ENCODE measurements around the gene SCFD2.

The SCFD2 gene

GRCh38 chr4:52984462-52984881 lies 381.4 kb downstream of the SCFD2 start:
- ATAC-seq (replicated peaks) (no peak), DNase-seq (no peak)
- Mint-ChIP-seq H3K9me3 (no peaks in the 10 kb centered on the region), H3K27me3 (no peaks in the 10 kb centered on the region), H3K4me3 (no peak overlapping the region), H3K27ac (no peak overlapping the region), H3K4me1 (ENCODE audit: low read depth in 2 of 2) (no peaks in the 10 kb centered on the region), H3K36me3 (ENCODE audit: insufficient read depth) (no peaks in the 10 kb centered on the region)

GRCh38 chr4:52983563-52984303 lies 382.1 kb downstream of the SCFD2 start:
- Mint-ChIP-seq H3K9me3 (no peaks in the 10 kb centered on the region), H3K27ac (no peak overlapping the region), H3K4me1 (ENCODE audit: low read depth in 2 of 2) (no peaks in the 10 kb centered on the region), H3K4me3 (no peak overlapping the region), H3K27me3 (no peaks in the 10 kb centered on the region), H3K36me3 (ENCODE audit: insufficient read depth) (no peaks in the 10 kb centered on the region)
- DNase-seq (peak in 2 of 3 experiments; percentile 8 to 22), ATAC-seq (replicated peaks) (no peak)

GRCh38 chr4:52982946-52983340 lies 382.9 kb downstream of the SCFD2 start:
- ATAC-seq (replicated peaks) = no peak
- Mint-ChIP-seq H3K36me3 (ENCODE audit: insufficient read depth) (no peaks in the 10 kb centered on the region), H3K9me3 (no peaks in the 10 kb centered on the region)

GRCh38 chr4:52982255-52982945 lies 383.5 kb downstream of the SCFD2 start:
- H3K4me1 Mint-ChIP-seq (ENCODE audit: low read depth in 2 of 2) = no peaks in the 10 kb centered on the region
- no peak overlapping the region for H3K27ac Mint-ChIP-seq
- no peaks in the 10 kb centered on the region for H3K27me3 Mint-ChIP-seq
- no peak for DNase-seq
- H3K4me3 Mint-ChIP-seq = no peak overlapping the region
- no peak for ATAC-seq (replicated peaks)
- H3K36me3 Mint-ChIP-seq (ENCODE audit: insufficient read depth) = no peaks in the 10 kb centered on the region
- H3K9me3 Mint-ChIP-seq = no peaks in the 10 kb centered on the region

More at GRCh38 chr4:52982946-52983340, 382.9 kb downstream of the SCFD2 start:
- Mint-ChIP-seq H3K27me3 (no peaks in the 10 kb centered on the region), H3K4me1 (ENCODE audit: low read depth in 2 of 2) (no peaks in the 10 kb centered on the region), H3K4me3 (no peak overlapping the region), H3K27ac (no peak overlapping the region)
- DNase-seq = no peak

- ATAC-seq (replicated peaks) = no peak
- Mint-ChIP-seq H3K36me3 (ENCODE audit: insufficient read depth) (no peaks in the 10 kb centered on the region), H3K27ac (no peak overlapping the region)
Measured at GRCh38 chr4:52979821-52980590, 385.9 kb downstream of the SCFD2 start.

GRCh38 chr4:52979020-52979419 lies 386.8 kb downstream of the SCFD2 start:
- ATAC-seq (replicated peaks) = no peak
- H3K4me1 Mint-ChIP-seq (ENCODE audit: low read depth in 2 of 2) = no peaks in the 10 kb centered on the region
- no peak overlapping the region for H3K27ac Mint-ChIP-seq
- no peaks in the 10 kb centered on the region for H3K9me3 Mint-ChIP-seq
- no peaks in the 10 kb centered on the region for H3K36me3 Mint-ChIP-seq (ENCODE audit: insufficient read depth)
- H3K4me3 Mint-ChIP-seq = no peak overlapping the region
- no peaks in the 10 kb centered on the region for H3K27me3 Mint-ChIP-seq
- DNase-seq = no peak

More at GRCh38 chr4:52979821-52980590, 385.9 kb downstream of the SCFD2 start:
- Mint-ChIP-seq H3K27me3 (no peaks in the 10 kb centered on the region), H3K4me1 (ENCODE audit: low read depth in 2 of 2) (no peaks in the 10 kb centered on the region), H3K9me3 (no peaks in the 10 kb centered on the region), H3K4me3 (no peak overlapping the region)
- no peak for DNase-seq

GRCh38 chr4:52977252-52977651 lies 388.6 kb downstream of the SCFD2 start:
- no peak overlapping the region for H3K27ac Mint-ChIP-seq
- ATAC-seq (replicated peaks) (no peak), DNase-seq (no peak)
- no peaks in the 10 kb centered on the region for H3K36me3 Mint-ChIP-seq (ENCODE audit: insufficient read depth)
- H3K4me1 Mint-ChIP-seq (ENCODE audit: low read depth in 2 of 2) = no peaks in the 10 kb centered on the region
- no peaks in the 10 kb centered on the region for H3K9me3 Mint-ChIP-seq
- H3K27me3 Mint-ChIP-seq = no peaks in the 10 kb centered on the region
- H3K4me3 Mint-ChIP-seq = no peak overlapping the region

GRCh38 chr4:52976523-52977230 lies 389.2 kb downstream of the SCFD2 start:
- ATAC-seq (replicated peaks) (no peak), DNase-seq (no peak)
- H3K9me3 Mint-ChIP-seq = no peaks in the 10 kb centered on the region
- H3K36me3 Mint-ChIP-seq (ENCODE audit: insufficient read depth) = no peaks in the 10 kb centered on the region
- no peak overlapping the region for H3K27ac Mint-ChIP-seq
- H3K27me3 Mint-ChIP-seq = no peaks in the 10 kb centered on the region
- H3K4me3 Mint-ChIP-seq = no peak overlapping the region
- no peaks in the 10 kb centered on the region for H3K4me1 Mint-ChIP-seq (ENCODE audit: low read depth in 2 of 2)

- ATAC-seq (replicated peaks) = no peak
- H3K27me3 Mint-ChIP-seq = no peaks in the 10 kb centered on the region
- no peak for DNase-seq
- H3K4me3 Mint-ChIP-seq = no peak overlapping the region
- peaks cover 0 to 2% of the 10 kb centered on the region in 2 donors for H3K4me1 Mint-ChIP-seq (ENCODE audit: low read depth in 2 of 2)
- no peak overlapping the region for H3K27ac Mint-ChIP-seq
- no peaks in the 10 kb centered on the region for H3K9me3 Mint-ChIP-seq
- no peaks in the 10 kb centered on the region for H3K36me3 Mint-ChIP-seq (ENCODE audit: insufficient read depth)
Measured at GRCh38 chr4:52968691-52969090, 397.2 kb downstream of the SCFD2 start.

GRCh38 chr4:52968241-52968640 lies 397.6 kb downstream of the SCFD2 start:
- Mint-ChIP-seq H3K4me3 (no peak overlapping the region), H3K27me3 (no peaks in the 10 kb centered on the region), H3K27ac (no peak overlapping the region), H3K4me1 (ENCODE audit: low read depth in 2 of 2) (peaks cover 0 to 2% of the 10 kb centered on the region in 2 donors), H3K36me3 (ENCODE audit: insufficient read depth) (no peaks in the 10 kb centered on the region), H3K9me3 (no peaks in the 10 kb centered on the region)
- no peak for ATAC-seq (replicated peaks)
- no peak for DNase-seq

- H3K36me3 Mint-ChIP-seq (ENCODE audit: insufficient read depth) = no peaks in the 10 kb centered on the region
- DNase-seq (no peak), ATAC-seq (replicated peaks) (no peak)
- H3K9me3 Mint-ChIP-seq = no peaks in the 10 kb centered on the region
- no peak overlapping the region for H3K4me3 Mint-ChIP-seq
- H3K4me1 Mint-ChIP-seq (ENCODE audit: low read depth in 2 of 2) = peaks cover under 1 to 2% of the 10 kb centered on the region in 2 donors
- no peaks in the 10 kb centered on the region for H3K27me3 Mint-ChIP-seq
- H3K27ac Mint-ChIP-seq = no peak overlapping the region
Measured at GRCh38 chr4:52966781-52967180, 399.1 kb downstream of the SCFD2 start.

GRCh38 chr4:52966172-52966571 lies 399.7 kb downstream of the SCFD2 start:
- DNase-seq = no peak
- H3K27ac Mint-ChIP-seq = no peak overlapping the region
- H3K4me3 Mint-ChIP-seq = no peak overlapping the region
- no peaks in the 10 kb centered on the region for H3K27me3 Mint-ChIP-seq
- no peaks in the 10 kb centered on the region for H3K36me3 Mint-ChIP-seq (ENCODE audit: insufficient read depth)
- H3K9me3 Mint-ChIP-seq = no peaks in the 10 kb centered on the region
- peaks cover 2 to 5% of the 10 kb centered on the region in 2 donors for H3K4me1 Mint-ChIP-seq (ENCODE audit: low read depth in 2 of 2)
- ATAC-seq (replicated peaks) = no peak

- DNase-seq (no peak), ATAC-seq (replicated peaks) (no peak)
- Mint-ChIP-seq H3K27me3 (no peaks in the 10 kb centered on the region), H3K4me1 (ENCODE audit: low read depth in 2 of 2) (peaks cover 2 to 5% of the 10 kb centered on the region in 2 donors), H3K27ac (no peak overlapping the region), H3K9me3 (no peaks in the 10 kb centered on the region), H3K36me3 (ENCODE audit: insufficient read depth) (no peaks in the 10 kb centered on the region), H3K4me3 (no peak overlapping the region)
Measured at GRCh38 chr4:52964561-52965101, 401.2 kb downstream of the SCFD2 start.

All from effector memory CD8-positive, alpha-beta T cell (primary cell).